ENCODE data around the gene KDM4C.

- TF ChIP-seq CHD2 (IDR thresholded peaks at IDR 0.05; ENCODE audit: low read depth, low read length): no peak
- TF ChIP-seq FOSL1 (CRISPR knock-in tag; IDR thresholded peaks at IDR 0.05; ENCODE audit: borderline replicate concordance): no peak
- TF ChIP-seq HCFC1 (IDR thresholded peaks at IDR 0.05; ENCODE audit: low read depth, low read length): no peak
- TF ChIP-seq FOXP4 (CRISPR knock-in tag; IDR thresholded peaks at IDR 0.05): no peak
- no peak for TF ChIP-seq SP4 (CRISPR knock-in tag; IDR thresholded peaks at IDR 0.05)
- TF ChIP-seq YY1 (IDR thresholded peaks at IDR 0.05; ENCODE audit: insufficient read depth, insufficient replicate concordance, low read depth, low read length): no peak
- no peak for TF ChIP-seq ZSCAN29 (CRISPR knock-in tag; conservative IDR thresholded peaks at IDR 0.05)
- TF ChIP-seq GMEB2 (CRISPR knock-in tag; IDR thresholded peaks at IDR 0.05; ENCODE audit: low read depth): no peak
- TF ChIP-seq IKZF1 (IDR thresholded peaks at IDR 0.05): no peak
- TF ChIP-seq TARDBP (CRISPR knock-in tag; IDR thresholded peaks at IDR 0.05): no peak
Measured at GRCh38 chr9:6818292-6818922, 60.6 kb downstream of the KDM4C start.
